Stimulated activated naive CD8-positive, alpha-beta T cell treated with anti-CD3 and anti-CD28 coated beads, Interleukin-15, amount 100 ng/mL, for 72 hours (primary cell): ENCODE data around the gene CFAP100.
A peak's percentile ranks its signal among the peaks of the same experiment; 100 is the strongest.

Experiments
- ATAC-seq: fragments of 150-1000 bp; cut with Tn5 transposase; 2 replicates; pipeline ENCODE4 v1.10.0; 2021; ENCODE audit warnings: mild to moderate bottlenecking, moderate library complexity
- DNase-seq, 2 donors: peaks; one replicate each; pipeline ENCODE4 v3.0.0; 2021 to 2022
- H3K27ac Mint-ChIP-seq, 2 donors: one replicate each; pipeline ENCODE4 v1.8.0; 2022; ENCODE audit warnings: mild to moderate bottlenecking in 2 of 2, mixed read lengths in 2 of 2, moderate library complexity in 2 of 2
- H3K27me3 Mint-ChIP-seq: one replicate; pipeline ENCODE4 v1.8.0; 2022; ENCODE audit warnings: mixed read lengths
- H3K4me1 Mint-ChIP-seq: one replicate; pipeline ENCODE4 v1.8.0; 2022; ENCODE audit warnings: mild to moderate bottlenecking, mixed read lengths
- H3K4me3 Mint-ChIP-seq, 2 donors: one replicate each; pipeline ENCODE4 v1.8.0; 2022; ENCODE audit warnings: mild to moderate bottlenecking in 2 of 2, mixed read lengths in 2 of 2, moderate library complexity in 1 of 2
- H3K9me3 Mint-ChIP-seq, 2 donors: one replicate each; pipeline ENCODE4 v1.8.0; 2022; ENCODE audit warnings: mixed read lengths in 2 of 2

The CFAP100 gene

GRCh38 chr3:126401611-126402160 lies 7.0 kb downstream of the CFAP100 start:
- peaks cover 31% of the 10 kb centered on the region for H3K27me3 Mint-ChIP-seq
- peak overlapping the region in 1 of 2 donors; percentile 84 for H3K27ac Mint-ChIP-seq
- no peaks in the 10 kb centered on the region for H3K9me3 Mint-ChIP-seq
- H3K4me1 Mint-ChIP-seq: no peaks in the 10 kb centered on the region
- DNase-seq (no peak), ATAC-seq (no peak)
- H3K4me3 Mint-ChIP-seq: no peak overlapping the region

- ATAC-seq: no peak
- H3K27me3 Mint-ChIP-seq: peaks cover 30% of the 10 kb centered on the region
Observed at GRCh38 chr3:126402178-126402577, 7.5 kb downstream of the CFAP100 start.

GRCh38 chr3:126402666-126403302 lies 8.1 kb downstream of the CFAP100 start:
- H3K9me3 Mint-ChIP-seq: no peaks in the 10 kb centered on the region
- no peak overlapping the region for H3K4me3 Mint-ChIP-seq
- H3K4me1 Mint-ChIP-seq: no peaks in the 10 kb centered on the region
- peaks cover 25% of the 10 kb centered on the region for H3K27me3 Mint-ChIP-seq
- ATAC-seq: no peak
- no peak for DNase-seq
- peak overlapping the region in 1 of 2 donors; percentile 63 for H3K27ac Mint-ChIP-seq

More at GRCh38 chr3:126402178-126402577, 7.5 kb downstream of the CFAP100 start:
- H3K4me3 Mint-ChIP-seq: no peak overlapping the region
- H3K9me3 Mint-ChIP-seq: no peaks in the 10 kb centered on the region
- H3K27ac Mint-ChIP-seq: no peak overlapping the region
- no peak for DNase-seq
- no peaks in the 10 kb centered on the region for H3K4me1 Mint-ChIP-seq

DNA sequence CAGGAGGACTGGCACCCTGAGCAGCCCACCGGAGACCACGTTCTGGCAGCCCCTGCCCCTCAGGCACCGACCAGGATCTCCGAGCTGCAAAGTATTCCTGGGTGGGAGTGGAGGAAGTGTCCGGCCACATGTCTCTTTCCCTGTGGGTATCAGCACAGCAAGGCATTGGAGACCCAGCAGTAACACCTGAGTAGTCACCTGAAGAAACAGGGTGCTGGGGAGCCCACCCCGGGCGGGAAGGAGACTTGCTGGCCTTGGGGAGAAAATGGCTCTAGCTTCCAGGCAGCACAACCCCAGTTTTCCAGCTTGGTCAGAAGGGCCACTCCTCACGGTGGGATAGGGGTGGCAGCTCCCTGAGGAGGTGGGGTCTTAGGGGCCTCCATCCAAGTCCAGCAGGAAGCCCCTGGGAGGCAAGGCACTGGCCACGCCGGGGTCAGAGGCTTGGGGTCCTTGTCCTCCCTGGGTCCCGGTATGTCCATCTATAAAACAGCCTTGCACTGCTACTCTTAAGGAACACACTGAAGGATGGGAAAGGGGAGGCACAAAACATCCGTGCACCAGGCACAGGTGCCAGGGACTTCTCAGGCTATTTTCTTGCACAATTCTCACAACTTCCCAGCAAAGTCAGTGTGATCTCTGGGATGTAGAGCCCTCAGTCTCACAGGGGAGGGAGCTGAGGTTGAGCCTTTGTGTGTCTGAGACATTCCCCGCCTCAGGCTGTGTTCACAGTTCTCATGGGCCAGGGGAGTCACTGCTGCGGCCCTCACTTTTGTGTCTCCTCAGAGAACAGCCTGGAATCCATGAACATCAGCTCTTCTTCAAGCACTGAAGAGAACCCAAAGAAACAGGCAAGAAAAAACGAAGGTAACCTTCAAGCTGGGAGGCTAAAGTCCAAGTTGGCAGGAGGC lies 11.9 kb downstream of the CFAP100 start:
- DNase-seq: no peak
- Mint-ChIP-seq H3K9me3 (peaks cover 0 to 4% of the 10 kb centered on the region in 2 donors), H3K4me1 (no peaks in the 10 kb centered on the region), H3K4me3 (no peak overlapping the region), H3K27me3 (peaks cover 56% of the 10 kb centered on the region), H3K27ac (no peak overlapping the region)
- no peak for ATAC-seq

GRCh38 chr3:126407412-126408044 lies 12.8 kb downstream of the CFAP100 start:
- DNase-seq (no peak), ATAC-seq (no peak)
- Mint-ChIP-seq H3K9me3 (peaks cover 0 to 4% of the 10 kb centered on the region in 2 donors), H3K4me1 (no peaks in the 10 kb centered on the region), H3K27ac (no peak overlapping the region), H3K4me3 (no peak overlapping the region), H3K27me3 (peaks cover 56% of the 10 kb centered on the region)

DNA sequence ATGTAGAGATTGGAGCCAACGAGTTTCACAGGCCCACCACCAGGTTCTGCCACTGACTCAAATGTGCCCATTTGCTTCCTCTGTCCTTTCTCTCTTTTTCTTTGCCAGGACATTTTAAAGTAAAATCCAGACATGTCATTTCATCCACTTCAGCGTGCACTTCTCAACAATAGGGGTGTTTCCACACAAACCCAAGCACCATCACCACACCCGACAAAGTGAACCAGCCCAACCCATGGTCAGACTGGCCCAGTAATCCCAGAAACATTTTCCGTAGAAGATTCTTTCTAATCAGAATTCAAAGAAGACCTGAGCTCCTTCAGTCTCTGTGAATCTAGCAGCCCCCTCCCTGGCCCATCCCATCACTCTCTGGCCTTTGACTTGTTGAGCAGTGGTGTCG lies 13.4 kb downstream of the CFAP100 start:
- Mint-ChIP-seq H3K4me1 (no peaks in the 10 kb centered on the region), H3K9me3 (peaks cover 0 to 4% of the 10 kb centered on the region in 2 donors), H3K27me3 (peaks cover 55% of the 10 kb centered on the region), H3K27ac (no peak overlapping the region), H3K4me3 (no peak overlapping the region)
- ATAC-seq (no peak), DNase-seq (no peak)

- peaks cover 88% of the 10 kb centered on the region for H3K27me3 Mint-ChIP-seq
- H3K27ac Mint-ChIP-seq: no peak overlapping the region
- peaks cover 0 to 4% of the 10 kb centered on the region in 2 donors for H3K9me3 Mint-ChIP-seq
- no peak for DNase-seq
- ATAC-seq: no peak
- H3K4me3 Mint-ChIP-seq: no peak overlapping the region
- no peaks in the 10 kb centered on the region for H3K4me1 Mint-ChIP-seq
Observed at GRCh38 chr3:126412841-126413692, 18.4 kb downstream of the CFAP100 start.

GRCh38 chr3:126413693-126414080 lies 19.0 kb downstream of the CFAP100 start:
- peaks cover 82% of the 10 kb centered on the region for H3K27me3 Mint-ChIP-seq
- no peaks in the 10 kb centered on the region for H3K4me1 Mint-ChIP-seq
- no peak overlapping the region for H3K4me3 Mint-ChIP-seq
- DNase-seq (no peak), ATAC-seq (no peak)
- no peak overlapping the region for H3K27ac Mint-ChIP-seq
- H3K9me3 Mint-ChIP-seq: peaks cover 0 to 4% of the 10 kb centered on the region in 2 donors

- peaks cover 75% of the 10 kb centered on the region for H3K27me3 Mint-ChIP-seq
Observed at GRCh38 chr3:126414406-126414805, 19.7 kb downstream of the CFAP100 start.

DNA sequence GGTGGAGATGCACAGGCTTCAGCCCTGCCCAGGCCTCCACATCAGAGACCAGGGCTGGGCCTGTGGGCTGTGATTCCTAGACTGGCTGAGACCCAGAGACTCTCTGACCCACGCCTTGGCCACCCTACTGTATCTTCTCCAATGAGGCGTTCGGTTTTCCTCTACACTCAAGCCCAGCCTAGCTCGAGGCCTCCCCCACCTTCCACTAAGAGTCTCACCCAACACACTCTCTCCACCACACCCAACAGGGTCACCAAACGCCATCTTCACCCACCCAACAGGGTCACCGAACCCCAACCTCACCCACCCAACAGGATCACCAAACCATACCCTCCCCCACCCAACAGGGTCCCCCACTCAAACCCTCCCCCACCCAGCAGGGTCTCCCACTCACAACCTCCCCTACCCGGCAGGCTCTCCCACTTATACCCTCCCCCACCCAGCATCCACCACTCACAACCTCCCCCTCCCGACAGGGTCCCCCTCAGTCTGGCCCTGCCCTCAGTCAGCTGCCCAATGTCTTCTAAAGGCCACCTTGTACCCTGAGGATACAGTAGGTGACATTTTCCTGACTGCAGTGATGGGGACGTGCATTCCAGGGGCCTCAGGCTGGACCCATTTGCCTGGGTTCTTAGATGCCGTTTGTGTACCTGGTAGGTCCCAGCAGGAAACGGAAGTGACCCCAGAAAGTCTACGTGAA lies 20.4 kb downstream of the CFAP100 start:
- H3K27ac Mint-ChIP-seq: peak overlapping the region in 1 of 2 donors; percentile 27
- ATAC-seq (peak; percentile 21), DNase-seq (no peak)
- no peak overlapping the region for H3K4me3 Mint-ChIP-seq
- H3K27me3 Mint-ChIP-seq: peaks cover 69% of the 10 kb centered on the region
- no peaks in the 10 kb centered on the region for H3K4me1 Mint-ChIP-seq
- no peaks in the 10 kb centered on the region for H3K9me3 Mint-ChIP-seq

More at GRCh38 chr3:126414406-126414805, 19.7 kb downstream of the CFAP100 start:
- no peaks in the 10 kb centered on the region for H3K9me3 Mint-ChIP-seq
- DNase-seq: no peak
- H3K4me3 Mint-ChIP-seq: no peak overlapping the region
- no peaks in the 10 kb centered on the region for H3K4me1 Mint-ChIP-seq
- ATAC-seq: peak; percentile 29
- H3K27ac Mint-ChIP-seq: no peak overlapping the region

- DNase-seq (no peak), ATAC-seq (no peak)
- H3K27ac Mint-ChIP-seq: no peak overlapping the region
- peaks cover 61% of the 10 kb centered on the region for H3K27me3 Mint-ChIP-seq
- no peaks in the 10 kb centered on the region for H3K4me1 Mint-ChIP-seq
- H3K4me3 Mint-ChIP-seq: no peak overlapping the region
- no peaks in the 10 kb centered on the region for H3K9me3 Mint-ChIP-seq
Observed at GRCh38 chr3:126415661-126416591, 21.2 kb downstream of the CFAP100 start.

DNA sequence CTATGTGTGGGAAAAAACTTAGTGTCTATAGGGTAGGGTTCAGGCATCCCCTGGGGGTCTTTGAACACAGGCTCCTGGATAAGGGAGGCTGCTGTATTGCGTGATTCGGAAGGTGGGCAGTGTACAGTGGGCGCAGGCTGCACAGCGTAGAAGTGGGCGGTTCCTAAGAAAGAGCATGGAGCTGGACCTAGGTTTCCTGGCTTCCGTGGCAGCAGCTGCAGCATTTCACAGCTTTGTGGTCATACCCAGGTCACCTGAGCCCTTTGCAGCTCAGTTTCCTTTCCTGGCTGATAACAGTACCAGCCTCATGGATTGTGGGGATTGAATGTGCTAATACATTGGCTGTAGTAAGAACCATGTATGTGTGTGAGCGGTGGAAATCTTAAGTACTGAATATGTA lies 22.2 kb downstream of the CFAP100 start:
- H3K4me3 Mint-ChIP-seq: no peak overlapping the region
- H3K27ac Mint-ChIP-seq: no peak overlapping the region
- DNase-seq (no peak), ATAC-seq (no peak)
- peaks cover 50% of the 10 kb centered on the region for H3K27me3 Mint-ChIP-seq
- H3K4me1 Mint-ChIP-seq: no peaks in the 10 kb centered on the region
- H3K9me3 Mint-ChIP-seq: no peaks in the 10 kb centered on the region

DNA sequence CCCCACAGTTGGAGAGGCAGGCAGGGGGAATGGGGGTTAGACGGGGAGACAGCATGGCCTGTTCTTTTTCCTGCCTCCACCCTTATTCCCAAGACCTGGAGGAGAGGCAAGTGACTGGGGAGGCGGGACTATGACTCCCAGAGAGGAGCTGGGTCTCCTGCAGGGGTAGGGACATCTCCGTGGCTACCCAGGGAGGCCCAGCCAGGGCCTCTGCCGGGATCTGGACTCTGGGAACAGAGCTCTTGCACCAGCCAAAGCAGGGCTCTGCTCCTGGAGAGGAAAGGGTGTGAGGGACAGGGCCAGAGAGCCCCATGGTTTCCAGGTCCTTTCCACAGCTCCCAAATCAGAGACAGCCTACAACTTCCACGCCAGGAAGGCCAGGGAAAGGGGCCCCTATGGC lies 22.8 kb downstream of the CFAP100 start:
- ATAC-seq (no peak), DNase-seq (no peak)
- Mint-ChIP-seq H3K4me3 (no peak overlapping the region), H3K27ac (no peak overlapping the region), H3K4me1 (no peaks in the 10 kb centered on the region), H3K27me3 (peaks cover 45% of the 10 kb centered on the region), H3K9me3 (no peaks in the 10 kb centered on the region)
